ENCODE data around the gene MYL1. TPM values are rescaled to one million over a fixed set of nuclear protein-coding genes. Genes with fewer than 3 reads are reported as not detected.

MYL1 gene
- total RNA-seq, result not detected

DNA sequence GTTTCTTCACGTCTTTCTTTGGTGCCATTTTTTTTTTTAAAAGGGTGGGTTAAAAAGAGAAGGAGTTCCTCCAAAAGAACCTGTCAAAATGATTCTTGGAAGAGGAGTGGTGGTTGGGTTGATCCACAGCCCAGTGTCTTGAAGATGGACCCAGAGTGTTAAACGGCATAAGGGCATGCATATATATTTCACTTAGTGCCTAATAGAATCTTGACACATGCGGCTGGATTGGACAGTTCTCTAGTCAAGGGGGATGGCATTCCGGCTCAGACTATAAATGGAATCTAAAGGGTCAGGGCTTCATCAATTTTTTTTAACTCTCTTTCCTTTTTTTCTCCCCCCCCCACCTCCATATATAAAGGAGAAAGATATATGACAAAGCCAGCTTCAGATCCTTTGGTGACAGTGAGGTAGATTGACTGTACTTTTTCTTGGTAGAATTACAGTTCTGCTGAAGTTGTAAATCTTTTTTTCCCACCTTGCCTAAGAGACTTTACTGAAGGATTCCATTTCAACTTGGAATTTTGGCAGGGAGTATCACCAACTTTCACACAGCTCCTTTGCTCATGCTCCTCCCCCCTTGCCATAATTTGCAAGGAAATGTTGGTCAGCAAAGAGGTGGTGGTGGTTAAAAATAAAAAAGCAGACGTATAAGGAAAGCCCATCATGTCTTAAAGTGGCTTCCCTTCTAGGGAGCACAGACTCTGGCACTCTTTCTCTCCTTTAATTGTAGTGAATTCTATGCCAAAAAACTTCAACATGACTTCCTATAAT, at the start of gene MYL1:
Gene MYL1 (minus strand): TSS at position 160 of the 774 bp plus-strand sequence. CDS start 132 bp downstream, at position 28.
- Mint-ChIP-seq H3K9me3 (no peaks in the 10 kb centered on the region), H3K4me1 (ENCODE audit: low read depth) (no peaks in the 10 kb centered on the region), H3K36me3 (no peaks in the 10 kb centered on the region), H3K4me3 (no peak within 1 kb of the TSS), H3K27me3 (no peaks in the 10 kb centered on the region), H3K27ac (no peak within 1 kb of the TSS)
- intact Hi-C loops (cut with micrococcal nuclease), result no loop called here
- ChIA-PET CTCF (no interaction called here), POLR2A (no interaction called here)
- no peak for DNase-seq

DNA sequence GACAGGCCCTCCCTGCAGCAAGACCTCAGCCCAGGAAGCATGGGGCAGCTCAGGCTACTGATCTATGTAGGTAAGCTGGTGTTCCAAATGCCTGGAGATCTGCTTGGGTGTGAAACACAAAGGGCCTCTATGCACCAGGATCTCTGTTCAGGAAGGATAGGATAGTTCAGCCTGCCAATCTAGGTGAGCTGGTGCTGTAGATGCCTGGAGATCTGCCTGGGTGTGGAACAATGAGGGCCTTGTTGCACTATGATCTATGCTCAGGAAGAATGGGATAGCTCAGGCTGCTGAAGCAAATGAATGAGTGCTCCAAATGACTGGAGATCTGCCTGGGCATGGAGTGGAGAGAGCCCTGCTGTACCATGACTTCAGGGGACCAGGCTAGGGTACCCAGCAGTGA, 48.9 kb upstream of the MYL1 start:
- no peaks in the 10 kb centered on the region for H3K9me3 Mint-ChIP-seq
- no peak overlapping the region for H3K27ac Mint-ChIP-seq
- POLR2A ChIA-PET, result no interaction called here
- CTCF ChIA-PET, result interaction anchor here (0.6 kb wide), 1 partner anchor 1811 kb away, joined by 3 read pairs; no protein-coding TSS in a partner anchor
- no peaks in the 10 kb centered on the region for H3K4me1 Mint-ChIP-seq (ENCODE audit: low read depth)
- intact Hi-C loops (cut with micrococcal nuclease), result no loop called here
- no peak for DNase-seq
- H3K4me3 Mint-ChIP-seq, result no peak overlapping the region
- H3K27me3 Mint-ChIP-seq, result peaks cover 2% of the 10 kb centered on the region
- no peaks in the 10 kb centered on the region for H3K36me3 Mint-ChIP-seq

DNA sequence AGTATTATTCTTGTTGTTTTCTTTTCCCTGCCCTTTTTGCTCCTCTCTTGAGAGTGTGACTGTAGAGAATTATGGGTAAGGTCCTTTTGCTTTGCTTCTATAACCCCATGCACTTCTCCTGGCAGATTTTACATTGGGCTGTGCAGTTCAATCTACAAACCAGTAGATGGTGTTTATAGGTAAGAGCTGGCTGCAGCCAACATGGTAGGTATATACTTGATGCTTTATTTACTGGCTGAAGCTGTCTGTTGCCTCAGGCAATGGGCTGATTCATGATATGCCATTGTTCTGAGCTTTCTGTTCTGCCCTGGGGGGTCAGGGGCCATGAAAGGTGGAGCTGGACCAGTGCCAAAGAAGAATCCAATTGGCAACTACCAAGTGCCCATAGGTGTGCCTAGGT, 48.3 kb upstream of the MYL1 start:
- POLR2A ChIA-PET, result no interaction called here

DNA sequence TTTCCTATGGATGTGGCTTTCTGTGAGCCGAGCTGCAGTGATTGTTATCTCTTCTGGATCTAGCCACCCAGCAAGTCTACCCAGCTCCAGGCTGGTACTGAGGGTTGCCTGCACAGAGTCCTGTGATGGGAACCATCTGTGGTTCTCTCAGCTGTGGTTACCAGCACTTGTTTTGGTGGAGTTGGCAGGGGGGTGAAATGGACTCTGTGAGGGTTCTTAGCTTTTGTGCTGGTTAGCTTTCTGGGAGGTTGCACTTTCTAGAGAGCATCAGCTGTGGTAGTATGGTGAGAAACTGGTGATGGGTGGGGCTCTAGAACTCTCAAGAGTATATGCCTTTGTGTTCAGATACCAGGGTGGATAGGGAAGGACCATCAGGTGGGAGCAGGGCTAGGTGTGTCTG, 45.4 kb upstream of the MYL1 start:
- H3K4me1 Mint-ChIP-seq (ENCODE audit: low read depth), result no peaks in the 10 kb centered on the region
- no peak overlapping the region for H3K4me3 Mint-ChIP-seq
- no peak for DNase-seq
- H3K27ac Mint-ChIP-seq, result no peak overlapping the region
- no peaks in the 10 kb centered on the region for H3K9me3 Mint-ChIP-seq
- ChIA-PET POLR2A (no interaction called here), CTCF (no interaction called here)
- no peaks in the 10 kb centered on the region for H3K27me3 Mint-ChIP-seq
- no peaks in the 10 kb centered on the region for H3K36me3 Mint-ChIP-seq
- intact Hi-C loops (cut with micrococcal nuclease), result no loop called here

More for the DNA sequence above, 48.3 kb upstream of the MYL1 start:
- Mint-ChIP-seq H3K36me3 (no peaks in the 10 kb centered on the region), H3K27me3 (peaks cover 2% of the 10 kb centered on the region), H3K4me3 (no peak overlapping the region), H3K9me3 (no peaks in the 10 kb centered on the region), H3K4me1 (ENCODE audit: low read depth) (no peaks in the 10 kb centered on the region), H3K27ac (no peak overlapping the region)
- intact Hi-C loops (cut with micrococcal nuclease), result no loop called here
- no peak for DNase-seq
- CTCF ChIA-PET, result no interaction called here

DNA sequence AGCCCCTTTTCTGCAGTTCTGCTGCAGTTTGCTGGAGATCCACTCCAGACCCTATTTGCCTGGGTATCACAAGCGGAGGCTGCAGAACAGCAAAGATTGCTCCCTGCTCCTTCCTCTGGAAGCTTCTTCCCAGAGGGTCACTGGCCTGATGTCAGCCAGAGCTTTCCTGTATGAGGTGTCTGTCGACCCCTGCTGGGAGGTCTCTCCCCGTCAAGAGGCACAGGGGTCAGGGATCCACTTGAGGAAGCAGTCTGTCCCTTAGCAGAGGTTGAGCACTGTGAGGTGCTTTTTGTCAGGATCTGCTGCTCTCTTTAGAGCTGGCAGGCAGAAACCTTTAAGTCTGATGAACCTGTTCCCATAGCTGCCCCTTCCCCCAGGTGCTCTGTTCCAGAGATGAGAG, 42.0 kb upstream of the MYL1 start:
- Mint-ChIP-seq H3K4me3 (no peak overlapping the region), H3K4me1 (ENCODE audit: low read depth) (no peaks in the 10 kb centered on the region), H3K36me3 (no peaks in the 10 kb centered on the region), H3K27me3 (no peaks in the 10 kb centered on the region), H3K27ac (no peak overlapping the region), H3K9me3 (peaks cover 3% of the 10 kb centered on the region)
- POLR2A ChIA-PET, result no interaction called here
- DNase-seq, result no peak
- CTCF ChIA-PET, result no interaction called here
- intact Hi-C loops (cut with micrococcal nuclease), result no loop called here

DNA sequence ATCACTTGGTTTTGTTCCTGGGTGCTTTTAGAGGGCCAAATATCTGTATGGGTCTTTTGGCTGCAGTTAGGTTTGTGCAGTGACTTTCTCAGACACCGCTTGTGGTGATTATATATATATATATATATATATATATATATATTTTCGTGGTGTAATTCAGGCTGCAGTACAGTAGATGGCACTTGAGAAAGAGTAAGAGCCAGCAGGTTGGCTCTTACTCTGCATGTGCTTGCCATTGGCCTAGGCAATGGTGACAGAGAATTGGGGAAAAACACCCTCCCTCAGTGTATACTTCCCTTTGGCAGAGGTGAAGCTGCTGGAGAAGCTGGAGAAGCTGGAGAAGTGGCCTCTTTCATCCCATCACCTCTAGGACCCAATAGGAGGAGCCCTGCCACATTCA, 22.2 kb upstream of the MYL1 start:
- ChIA-PET POLR2A (no interaction called here), CTCF (no interaction called here)

DNA sequence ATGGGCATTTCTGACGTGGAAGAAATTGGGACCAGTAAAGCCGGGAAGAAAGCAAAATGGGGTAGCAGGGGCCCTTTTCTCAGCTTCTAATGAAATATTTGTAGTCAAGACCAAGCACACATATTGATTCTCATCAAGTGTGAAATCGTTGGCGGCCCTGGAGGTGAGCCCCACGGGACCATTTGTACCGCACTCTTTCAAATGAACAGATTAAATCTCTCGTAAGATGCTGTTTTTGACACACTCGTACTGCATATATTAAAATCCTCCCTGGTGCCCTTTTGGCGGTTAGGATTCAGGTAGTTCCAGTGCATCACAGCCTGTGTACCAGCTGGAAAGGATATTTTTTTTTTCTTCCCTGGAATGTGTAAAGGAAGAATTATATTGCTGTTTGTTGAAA, 9.9 kb upstream of the MYL1 start:
- intact Hi-C loops (cut with micrococcal nuclease), result no loop called here
- H3K27ac Mint-ChIP-seq, result no peak overlapping the region
- DNase-seq, result no peak
- no peak overlapping the region for H3K4me3 Mint-ChIP-seq
- ChIA-PET POLR2A (no interaction called here), CTCF (no interaction called here)
- H3K27me3 Mint-ChIP-seq, result no peaks in the 10 kb centered on the region
- H3K9me3 Mint-ChIP-seq, result no peaks in the 10 kb centered on the region
- no peaks in the 10 kb centered on the region for H3K4me1 Mint-ChIP-seq (ENCODE audit: low read depth)
- no peaks in the 10 kb centered on the region for H3K36me3 Mint-ChIP-seq

More for the DNA sequence above, 22.2 kb upstream of the MYL1 start:
- Mint-ChIP-seq H3K36me3 (no peaks in the 10 kb centered on the region), H3K27ac (no peak overlapping the region), H3K4me1 (ENCODE audit: low read depth) (no peaks in the 10 kb centered on the region), H3K4me3 (no peak overlapping the region), H3K9me3 (peaks cover 16% of the 10 kb centered on the region), H3K27me3 (no peaks in the 10 kb centered on the region)
- intact Hi-C loops (cut with micrococcal nuclease), result no loop called here
- no peak for DNase-seq

DNA sequence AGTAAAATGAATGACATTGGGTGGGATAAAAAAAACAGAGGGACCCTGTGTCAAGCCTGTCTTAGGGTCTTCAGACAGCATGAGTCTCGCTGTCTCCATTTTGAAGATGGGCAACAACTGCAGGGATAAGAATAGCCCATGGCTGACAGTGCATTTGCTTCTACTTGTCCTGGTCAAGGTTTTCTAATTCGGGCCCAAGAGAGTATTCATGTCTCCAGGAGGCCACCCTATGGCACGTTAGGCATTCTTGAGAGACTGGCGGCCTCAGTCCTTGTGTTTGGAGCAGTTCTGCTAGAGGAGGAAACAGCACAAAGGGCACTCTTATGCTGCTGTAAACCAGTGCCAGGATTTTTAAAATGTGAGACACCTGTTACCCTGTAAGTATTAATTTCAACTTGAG, 9.5 kb upstream of the MYL1 start:
- H3K27ac Mint-ChIP-seq, result no peak overlapping the region
- H3K27me3 Mint-ChIP-seq, result no peaks in the 10 kb centered on the region
- CTCF ChIA-PET, result no interaction called here
- POLR2A ChIA-PET, result no interaction called here
- intact Hi-C loops (cut with micrococcal nuclease), result no loop called here
- H3K9me3 Mint-ChIP-seq, result no peaks in the 10 kb centered on the region
- H3K36me3 Mint-ChIP-seq, result no peaks in the 10 kb centered on the region
- no peaks in the 10 kb centered on the region for H3K4me1 Mint-ChIP-seq (ENCODE audit: low read depth)
- no peak overlapping the region for H3K4me3 Mint-ChIP-seq
- DNase-seq, result no peak

DNA sequence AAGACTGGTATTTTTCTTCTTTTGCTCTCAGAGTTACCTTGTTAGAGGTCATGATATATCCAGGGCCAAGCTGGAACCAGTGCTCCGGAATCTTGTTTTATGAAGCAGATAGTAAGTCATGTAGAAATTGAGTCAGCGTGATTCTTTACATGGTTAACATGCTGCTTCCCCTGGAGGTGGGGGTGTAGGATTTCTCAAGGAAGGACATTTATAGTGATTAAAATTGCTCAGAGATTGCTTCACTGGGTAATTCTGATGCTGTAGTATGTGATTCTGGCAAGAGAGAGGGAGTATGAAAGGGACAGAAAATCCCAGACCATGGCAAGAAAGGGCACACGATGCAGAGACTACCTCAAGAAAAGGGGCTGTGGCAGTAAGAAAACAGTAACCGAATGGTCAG, 8.0 kb upstream of the MYL1 start:
- CTCF ChIA-PET, result no interaction called here
- DNase-seq, result no peak
- POLR2A ChIA-PET, result no interaction called here
- Mint-ChIP-seq H3K27ac (no peak overlapping the region), H3K36me3 (no peaks in the 10 kb centered on the region), H3K4me3 (no peak overlapping the region), H3K27me3 (no peaks in the 10 kb centered on the region), H3K9me3 (no peaks in the 10 kb centered on the region), H3K4me1 (ENCODE audit: low read depth) (no peaks in the 10 kb centered on the region)
- intact Hi-C loops (cut with micrococcal nuclease), result no loop called here

DNA sequence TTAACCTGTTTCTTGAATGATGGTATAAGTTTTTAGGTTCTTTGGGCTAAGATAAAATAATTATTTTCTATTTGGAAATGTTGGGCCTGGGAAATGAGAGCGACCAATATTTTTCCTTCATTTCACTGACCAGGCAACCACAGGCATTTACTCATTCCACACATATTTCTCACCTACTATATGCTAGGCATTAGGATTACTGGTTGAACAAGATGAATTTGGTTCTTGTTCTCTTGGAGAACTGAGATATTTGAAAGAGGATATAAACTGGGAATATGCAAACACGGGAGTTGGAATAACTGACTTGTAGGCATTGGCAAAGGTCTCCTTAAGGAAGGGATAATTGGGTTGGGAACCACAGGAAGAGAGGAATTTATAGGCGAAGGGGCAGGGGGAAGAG, 3.9 kb upstream of the MYL1 start:
- no peak overlapping the region for H3K27ac Mint-ChIP-seq
- no peaks in the 10 kb centered on the region for H3K9me3 Mint-ChIP-seq
- H3K27me3 Mint-ChIP-seq, result no peaks in the 10 kb centered on the region
- H3K4me3 Mint-ChIP-seq, result no peak overlapping the region
- DNase-seq, result no peak
- H3K36me3 Mint-ChIP-seq, result no peaks in the 10 kb centered on the region
- ChIA-PET POLR2A (no interaction called here), CTCF (no interaction called here)
- intact Hi-C loops (cut with micrococcal nuclease), result no loop called here
- H3K4me1 Mint-ChIP-seq (ENCODE audit: low read depth), result no peaks in the 10 kb centered on the region

DNA sequence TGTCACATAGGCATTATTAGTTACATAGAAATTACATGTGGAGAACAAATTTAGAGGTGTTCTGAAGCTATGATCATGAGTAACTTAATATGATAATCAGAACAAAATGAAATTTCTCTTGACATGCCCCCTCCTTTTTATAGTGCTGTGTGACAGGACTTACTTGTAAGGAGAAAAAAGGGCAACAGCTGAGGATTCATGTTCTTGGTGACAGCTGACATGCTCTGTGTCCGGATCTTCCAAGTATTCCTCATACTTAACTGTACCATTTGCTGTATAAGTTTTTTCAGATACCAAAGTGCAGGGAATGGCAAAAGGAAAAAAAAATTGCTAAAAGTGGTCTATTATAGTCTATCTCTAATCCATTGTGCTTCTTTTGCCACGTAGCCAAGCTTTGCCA, 3.5 kb upstream of the MYL1 start:
- ChIA-PET CTCF (no interaction called here), POLR2A (no interaction called here)
- intact Hi-C loops (cut with micrococcal nuclease), result no loop called here
- H3K36me3 Mint-ChIP-seq, result no peaks in the 10 kb centered on the region
- H3K9me3 Mint-ChIP-seq, result no peaks in the 10 kb centered on the region
- H3K4me3 Mint-ChIP-seq, result no peak overlapping the region
- no peak for DNase-seq
- no peaks in the 10 kb centered on the region for H3K4me1 Mint-ChIP-seq (ENCODE audit: low read depth)
- no peaks in the 10 kb centered on the region for H3K27me3 Mint-ChIP-seq
- no peak overlapping the region for H3K27ac Mint-ChIP-seq

DNA sequence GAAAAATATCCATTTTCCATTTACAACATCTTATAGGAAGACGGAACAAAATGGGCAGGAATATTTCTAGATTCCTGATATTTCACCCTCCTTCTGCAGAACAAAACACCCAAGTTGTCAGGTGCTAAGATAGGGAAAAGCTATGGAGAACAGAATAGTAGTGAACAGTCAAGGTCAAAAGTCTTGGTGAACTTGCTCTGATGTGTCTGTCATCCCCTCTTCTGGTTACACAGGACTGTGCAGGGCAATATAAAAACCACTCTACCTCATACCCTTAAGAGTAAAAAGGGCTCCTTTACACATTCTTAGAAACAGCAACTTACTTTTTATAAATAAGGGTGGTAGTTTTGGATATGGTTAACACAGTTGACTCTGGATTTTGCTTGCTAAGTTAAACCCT, 4.4 kb downstream of the MYL1 start:
- no peak for DNase-seq
- Mint-ChIP-seq H3K9me3 (no peaks in the 10 kb centered on the region), H3K4me1 (ENCODE audit: low read depth) (no peaks in the 10 kb centered on the region), H3K4me3 (no peak overlapping the region), H3K27ac (no peak overlapping the region), H3K27me3 (no peaks in the 10 kb centered on the region), H3K36me3 (no peaks in the 10 kb centered on the region)
- intact Hi-C loops (cut with micrococcal nuclease), result no loop called here
- ChIA-PET POLR2A (no interaction called here), CTCF (no interaction called here)

DNA sequence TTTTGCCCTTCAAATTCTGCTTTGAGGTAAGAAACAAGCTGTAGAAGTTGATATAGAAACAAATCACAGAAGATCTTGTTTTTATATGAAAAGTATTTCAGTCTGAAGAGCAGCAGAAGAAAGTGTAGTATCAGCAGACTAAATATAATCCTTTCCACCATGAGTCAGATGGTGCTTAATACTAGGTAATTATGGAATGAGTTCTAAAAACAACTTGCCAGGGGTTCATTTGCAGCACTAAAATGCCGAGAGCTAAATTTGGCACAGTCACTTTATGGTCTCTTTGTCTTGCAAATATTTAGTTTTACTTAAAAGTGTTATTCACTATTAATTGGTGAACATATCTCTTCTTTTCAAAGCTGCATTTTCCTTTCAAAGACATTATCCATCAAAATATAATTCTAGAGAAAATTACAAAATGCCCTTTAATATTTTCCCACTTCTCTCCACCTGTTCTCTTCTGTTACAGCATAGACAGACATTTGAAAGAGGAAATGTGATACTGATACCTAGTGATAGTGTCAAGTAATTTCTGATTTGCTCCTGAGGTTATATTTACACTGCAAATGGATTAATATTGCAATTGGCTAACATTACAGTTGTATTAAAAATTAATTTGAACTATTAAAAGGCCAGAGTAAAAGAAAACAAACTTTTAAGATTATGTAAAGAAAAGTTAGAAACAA, 5.3 kb downstream of the MYL1 start:
- Mint-ChIP-seq H3K4me1 (ENCODE audit: low read depth) (no peaks in the 10 kb centered on the region), H3K36me3 (no peaks in the 10 kb centered on the region), H3K4me3 (no peak overlapping the region), H3K27ac (no peak overlapping the region), H3K9me3 (no peaks in the 10 kb centered on the region), H3K27me3 (no peaks in the 10 kb centered on the region)
- no peak for DNase-seq
- POLR2A ChIA-PET, result no interaction called here
- intact Hi-C loops (cut with micrococcal nuclease), result no loop called here
- CTCF ChIA-PET, result no interaction called here
